Right atrium auricular region (tissue), 2 donors: ENCODE results near the gene AASDH. TPM values are rescaled to one million over a fixed set of nuclear protein-coding genes. Genes with fewer than 3 reads are reported as not detected.

Experiments used
- DNase-seq: peaks from one replicate; pipeline ENCODE4 v3.0.0-alpha.2; 2019; ENCODE audit warnings: low spot score
- H3K27ac ChIP-seq, 2 donors: fragments of 200-600 bp; sonication (generic); 1 replicate in 1 of 2; 2 replicates in 1 of 2; pipeline ENCODE4 v1.5.1; 2016 to 2019
- H3K27me3 ChIP-seq, 2 donors: fragments of 200-600 bp; sonication (generic); one replicate each; pipeline versions ENCODE4 v1.5.1 to v1.6.0; 2017 to 2019
- H3K36me3 ChIP-seq: fragments of 200-600 bp; sonication (generic); one replicate; pipeline ENCODE4 v1.5.1; 2016
- H3K4me1 ChIP-seq, 2 donors: fragments of 200-600 bp; sonication (generic); one replicate each; pipeline versions ENCODE4 v1.5.1 to v1.6.0; 2017 to 2019
- H3K4me3 ChIP-seq, 2 donors: fragments of 200-600 bp; sonication (generic); 1 replicate in 1 of 2; 2 replicates in 1 of 2; pipeline ENCODE4 v1.5.1; 2017 to 2019; ENCODE audit warnings: mild to moderate bottlenecking in 1 of 2, moderate library complexity in 1 of 2
- H3K9me3 ChIP-seq, 2 donors: fragments of 200-600 bp; sonication (generic); one replicate each; pipeline ENCODE4 v1.5.1; 2019
- total RNA-seq, 2 donors: library from RNA; depleted of rRNA; stranded (reverse); fragments of >200 nt; gene quantifications; one replicate each; pipeline ENCODE4 v1.1.0, GENCODE V29; 2016
- TF ChIP-seq, protein P1 (sequence below), 2 donors: fragments of 200-600 bp; sonication (generic); IDR thresholded peaks; one replicate each; pipeline ENCODE4 v1.5.1; 2019; ENCODE audit warnings: antibody characterized with exemption in 2 of 2

The AASDH gene
- total RNA-seq, 2 donors from 2014 or later = 4.8 to 5.4 TPM

DNA sequence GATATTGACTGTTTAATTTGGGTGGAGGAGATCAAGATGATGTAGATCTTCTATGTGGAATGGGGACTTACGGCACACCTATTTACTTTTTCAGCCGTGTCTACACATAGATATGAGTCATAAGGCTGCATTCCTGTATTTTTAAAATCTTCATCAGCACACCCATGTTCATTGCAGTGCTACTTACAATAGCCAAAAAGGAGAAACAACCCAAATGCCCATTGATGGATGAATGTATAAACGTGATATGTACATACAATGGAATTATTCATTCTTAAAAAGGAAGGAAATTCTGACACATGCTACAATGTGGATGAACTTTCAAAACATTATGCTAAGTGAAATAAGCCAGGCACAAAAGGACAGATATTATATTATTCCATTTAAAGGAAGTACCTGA is 98.6 kb downstream of the AASDH start:
- H3K36me3 ChIP-seq = no peaks in the 10 kb centered on the region
- no peak overlapping the region for H3K4me3 ChIP-seq
- H3K27me3 ChIP-seq = no peaks in the 10 kb centered on the region
- DNase-seq = no peak
- peaks cover 0 to 6% of the 10 kb centered on the region in 2 donors for H3K9me3 ChIP-seq
- TF ChIP-seq, protein P1, sequence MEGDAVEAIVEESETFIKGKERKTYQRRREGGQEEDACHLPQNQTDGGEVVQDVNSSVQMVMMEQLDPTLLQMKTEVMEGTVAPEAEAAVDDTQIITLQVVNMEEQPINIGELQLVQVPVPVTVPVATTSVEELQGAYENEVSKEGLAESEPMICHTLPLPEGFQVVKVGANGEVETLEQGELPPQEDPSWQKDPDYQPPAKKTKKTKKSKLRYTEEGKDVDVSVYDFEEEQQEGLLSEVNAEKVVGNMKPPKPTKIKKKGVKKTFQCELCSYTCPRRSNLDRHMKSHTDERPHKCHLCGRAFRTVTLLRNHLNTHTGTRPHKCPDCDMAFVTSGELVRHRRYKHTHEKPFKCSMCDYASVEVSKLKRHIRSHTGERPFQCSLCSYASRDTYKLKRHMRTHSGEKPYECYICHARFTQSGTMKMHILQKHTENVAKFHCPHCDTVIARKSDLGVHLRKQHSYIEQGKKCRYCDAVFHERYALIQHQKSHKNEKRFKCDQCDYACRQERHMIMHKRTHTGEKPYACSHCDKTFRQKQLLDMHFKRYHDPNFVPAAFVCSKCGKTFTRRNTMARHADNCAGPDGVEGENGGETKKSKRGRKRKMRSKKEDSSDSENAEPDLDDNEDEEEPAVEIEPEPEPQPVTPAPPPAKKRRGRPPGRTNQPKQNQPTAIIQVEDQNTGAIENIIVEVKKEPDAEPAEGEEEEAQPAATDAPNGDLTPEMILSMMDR (IDR thresholded peaks at IDR 0.05) = no peak
- H3K4me1 ChIP-seq = no peaks in the 10 kb centered on the region
- no peak overlapping the region for H3K27ac ChIP-seq

Other genes with a start within 250 kb of the AASDH start
- gene PPAT, start 48.1 kb upstream of the AASDH start, total RNA-seq = 1 to 10 TPM; 1.9 TPM
- gene PAICS, start 48.8 kb upstream of the AASDH start, total RNA-seq = 10 to 100 TPM; 13.5 to 15.7 TPM
- gene SRP72, start 80.1 kb upstream of the AASDH start, total RNA-seq = 10 to 100 TPM; 22.1 to 46.3 TPM
- not detected for gene ARL9, start 118.3 kb upstream of the AASDH start, total RNA-seq